HL-60 (cell line): ENCODE data around the gene FHL1.

Experiments used
- DNase-seq, 2 experiments: peaks; one replicate each; pipeline ENCODE4 v3.0.0-alpha.2; 2010 to 2020; ENCODE audit warnings: low read depth in 1 of 2, low spot score in 1 of 2
- H3K27ac ChIP-seq: fragments of 250-450 bp; sonication (Bioruptor Pico); replicated peaks from 2 replicates; pipeline ENCODE4 v1.5.1; 2020; ENCODE audit warnings: mild to moderate bottlenecking, moderate library complexity
- H3K27me3 ChIP-seq: fragments of 250-450 bp; sonication (Bioruptor Pico); 2 replicates; pipeline ENCODE4 v1.5.1; 2021; ENCODE audit warnings: mild to moderate bottlenecking, moderate library complexity; ENCODE audit not compliant: insufficient read depth, poor library complexity, severe bottlenecking
- H3K4me3 ChIP-seq: replicated peaks from 2 replicates; pipeline ENCODE4 v1.5.1; 2011; ENCODE audit warnings: mild to moderate bottlenecking, control low read depth, low read length; ENCODE audit not compliant: insufficient read depth
- CTCF ChIP-seq: IDR thresholded peaks from one replicate; pipeline ENCODE4 v1.5.1; 2011; ENCODE audit warnings: low read length, control low read depth, inconsistent platforms; ENCODE audit not compliant: insufficient read depth
- GABPA ChIP-seq: IDR thresholded peaks from 2 replicates; pipeline ENCODE4 v1.6.1; 2012; ENCODE audit warnings: low read depth
- POLR2AphosphoS5 ChIP-seq: IDR thresholded peaks from 2 replicates; pipeline ENCODE4 v1.6.1; 2012; ENCODE audit warnings: low read depth
- REST ChIP-seq: IDR thresholded peaks from 2 replicates; pipeline ENCODE4 v1.6.1; 2012; ENCODE audit warnings: low read depth; ENCODE audit not compliant: insufficient replicate concordance
- SPI1 ChIP-seq: IDR thresholded peaks from 2 replicates; pipeline ENCODE4 v1.6.1; 2012; ENCODE audit warnings: low read depth, mild to moderate bottlenecking, borderline replicate concordance

The FHL1 gene

GRCh38 chrX:136189222-136189621 is 41.9 kb downstream of the FHL1 start:
- Histone ChIP-seq H3K27me3 (no peaks in the 10 kb centered on the region), H3K27ac (no peak overlapping the region), H3K4me3 (no peak overlapping the region)
- no peak for DNase-seq
- no peak for TF ChIP-seq CTCF
- no peak for TF ChIP-seq POLR2AphosphoS5
- TF ChIP-seq GABPA: no peak
- no peak for TF ChIP-seq SPI1
- TF ChIP-seq REST: no peak

- DNase-seq: no peak
- no peaks in the 10 kb centered on the region for H3K27me3 ChIP-seq
These were observed 42.8 kb downstream of the FHL1 start for GRCh38 chrX:136190038-136190713.

More at GRCh38 chrX:136190038-136190713, 42.8 kb downstream of the FHL1 start:
- Histone ChIP-seq H3K4me3 (no peak overlapping the region), H3K27ac (no peak overlapping the region)
- TF ChIP-seq POLR2AphosphoS5: no peak
- no peak for TF ChIP-seq SPI1
- TF ChIP-seq CTCF: no peak
- no peak for TF ChIP-seq REST
- no peak for TF ChIP-seq GABPA
